Iris pigment epithelial cell (primary cell): Measurements from ENCODE around the gene SPRR4.

Experiments used
- DNase-seq: peaks from one replicate; pipeline ENCODE4 v3.0.0-alpha.2; 2011; ENCODE audit warnings: low read depth

SPRR4 gene, protein sequence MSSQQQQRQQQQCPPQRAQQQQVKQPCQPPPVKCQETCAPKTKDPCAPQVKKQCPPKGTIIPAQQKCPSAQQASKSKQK

DNA sequence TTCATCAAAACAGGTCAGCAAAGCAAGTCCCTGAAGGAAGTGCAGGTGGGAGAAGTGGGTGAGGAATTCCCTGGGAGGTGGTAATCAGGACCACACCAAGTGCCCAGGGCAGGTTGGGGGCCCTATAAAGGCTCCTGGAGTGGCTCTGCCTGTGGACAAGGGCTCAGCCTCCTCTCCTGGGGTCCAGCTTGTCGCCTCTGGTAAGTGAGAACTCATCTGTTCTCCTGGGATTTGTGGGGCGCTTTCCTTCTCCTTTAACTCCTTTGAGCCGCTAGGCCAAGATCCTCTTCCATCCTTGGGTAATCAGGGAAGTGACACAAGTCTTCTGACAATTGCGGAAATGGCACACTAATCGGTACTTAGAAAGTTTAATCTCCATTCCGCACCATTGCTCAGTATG lies at the start of gene SPRR4:
SPRR4 (plus strand) TSS at position 154 of the 400 bp plus-strand sequence. CDS start 1,243 bp downstream, outside the sequence.
- DNase-seq, result no peak

DNA sequence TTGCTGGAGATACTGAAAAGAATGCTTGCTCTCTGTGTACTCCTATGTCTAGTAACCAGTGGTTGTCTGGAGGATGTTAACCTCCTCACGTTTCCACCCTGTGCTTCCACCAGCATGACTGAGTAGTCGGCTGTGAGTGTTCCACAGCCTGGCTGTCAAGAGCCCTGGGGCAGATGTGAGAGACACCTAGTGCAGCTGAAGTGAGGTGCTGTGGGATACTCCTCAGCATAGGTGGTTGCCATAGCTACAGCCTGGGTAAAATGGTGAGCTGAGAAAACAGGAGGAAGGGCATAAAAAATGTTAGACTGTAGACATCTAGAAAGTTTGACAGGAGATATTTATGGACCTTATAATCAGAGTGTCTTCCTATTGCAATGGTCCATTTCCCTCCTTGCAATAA lies 46.3 kb upstream of the SPRR4 start:
- no peak for DNase-seq

DNA sequence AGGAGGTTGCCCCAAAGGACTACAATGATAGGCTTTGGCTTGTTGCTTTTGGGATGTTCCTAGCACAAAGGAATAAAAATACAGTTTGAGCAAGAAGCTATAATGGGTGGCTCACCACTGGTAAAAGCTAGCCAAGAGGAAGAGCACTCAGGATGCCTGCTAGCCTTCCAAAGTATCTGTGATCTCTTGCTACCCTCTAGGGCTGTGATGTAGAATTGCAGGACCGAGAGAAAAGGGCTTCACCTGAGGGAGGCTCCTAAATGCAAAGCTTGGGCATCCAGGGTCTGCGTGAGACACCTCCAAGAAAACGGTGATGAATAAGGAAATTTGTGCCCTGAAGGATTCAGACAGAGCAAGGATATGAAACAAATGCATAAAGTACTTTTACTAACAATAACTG lies 44.4 kb upstream of the SPRR4 start:
- no peak for DNase-seq

DNA sequence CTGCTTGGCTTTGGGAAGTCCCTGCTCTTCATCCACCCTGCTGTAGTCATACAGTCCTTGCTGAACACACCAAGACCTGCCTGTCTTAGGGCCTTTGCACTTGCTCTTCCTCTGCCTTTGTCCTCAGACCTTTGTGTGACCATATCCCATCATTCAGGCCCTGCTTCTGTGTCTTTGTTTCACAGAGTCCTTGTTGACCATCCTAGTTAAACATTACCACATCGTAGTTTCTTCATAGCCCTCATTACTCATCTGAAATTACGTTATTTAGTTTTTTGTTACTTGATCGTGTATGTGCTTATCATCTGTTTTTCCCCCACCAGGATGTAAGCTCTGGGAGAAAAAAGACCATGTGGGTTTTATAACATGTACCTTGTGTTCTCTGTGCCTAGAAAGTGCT lies 41.8 kb upstream of the SPRR4 start:
- no peak for DNase-seq

DNA sequence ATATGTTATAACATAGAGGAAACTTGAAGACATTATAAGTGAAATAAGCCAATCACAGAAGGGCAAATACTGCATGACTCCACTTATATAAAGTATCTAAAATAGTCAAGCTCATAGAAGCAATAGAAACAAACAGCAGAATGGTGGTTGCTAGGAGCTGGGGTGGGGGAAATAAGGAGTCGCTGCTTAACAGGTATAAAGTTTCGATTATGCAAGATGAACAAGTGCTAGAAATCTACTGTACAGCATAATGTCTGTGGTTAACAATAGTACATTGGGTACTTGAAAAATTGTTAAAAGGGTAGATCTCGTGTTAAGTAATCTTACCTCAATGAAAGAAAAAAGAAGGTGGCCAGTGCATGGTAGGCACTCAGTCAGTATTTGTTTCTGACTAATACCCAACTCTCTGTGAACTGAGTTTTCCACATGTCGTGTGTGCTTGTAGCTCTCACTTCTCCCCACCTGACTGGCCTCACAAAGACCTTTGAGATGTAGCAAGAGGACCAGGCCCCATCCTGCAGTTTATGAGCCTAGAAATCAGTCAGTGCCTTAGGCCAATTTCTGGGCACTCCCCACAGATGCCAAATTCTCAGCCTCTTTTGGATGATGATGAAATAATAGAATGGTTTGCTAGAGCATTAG lies 38.2 kb upstream of the SPRR4 start:
- DNase-seq, result no peak

DNA sequence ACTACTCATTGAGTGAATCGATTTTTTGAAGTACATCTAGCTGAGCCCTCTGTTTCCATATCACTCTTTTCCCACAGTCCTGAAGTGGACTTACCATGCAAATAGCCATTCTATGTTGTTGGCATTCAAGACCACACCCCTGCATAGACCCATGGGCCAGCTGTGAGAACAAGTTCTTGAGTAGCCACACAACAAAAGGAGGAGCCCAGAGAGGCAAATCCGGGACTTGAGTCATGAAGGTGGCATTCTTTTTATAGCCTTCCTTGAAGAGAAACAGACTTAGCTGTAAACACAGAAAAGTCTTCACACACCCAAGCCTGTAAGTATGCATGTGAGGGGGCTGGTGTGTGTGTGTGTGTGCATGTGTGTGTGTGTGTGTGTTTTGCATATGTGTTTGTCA lies 37.3 kb upstream of the SPRR4 start:
- no peak for DNase-seq

DNA sequence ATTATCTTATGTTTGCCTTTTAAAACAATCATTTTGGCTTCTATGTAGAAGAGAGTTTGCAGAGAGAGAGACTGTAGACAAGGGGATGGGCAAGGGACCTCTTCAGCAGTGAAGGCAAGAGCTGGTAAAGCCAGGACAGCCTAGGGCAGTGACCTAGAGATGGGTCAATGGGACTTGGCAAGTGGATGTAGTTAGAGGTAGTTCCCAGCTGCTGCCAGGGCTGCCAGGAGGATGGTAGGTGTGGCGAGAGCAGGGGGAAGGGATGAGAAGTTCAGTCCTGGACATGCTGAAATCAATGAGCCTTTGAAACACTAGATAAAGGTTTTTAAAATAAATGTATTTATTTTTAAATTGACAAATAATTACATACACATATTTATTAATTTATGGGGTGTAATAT lies 29.8 kb upstream of the SPRR4 start:
- no peak for DNase-seq

DNA sequence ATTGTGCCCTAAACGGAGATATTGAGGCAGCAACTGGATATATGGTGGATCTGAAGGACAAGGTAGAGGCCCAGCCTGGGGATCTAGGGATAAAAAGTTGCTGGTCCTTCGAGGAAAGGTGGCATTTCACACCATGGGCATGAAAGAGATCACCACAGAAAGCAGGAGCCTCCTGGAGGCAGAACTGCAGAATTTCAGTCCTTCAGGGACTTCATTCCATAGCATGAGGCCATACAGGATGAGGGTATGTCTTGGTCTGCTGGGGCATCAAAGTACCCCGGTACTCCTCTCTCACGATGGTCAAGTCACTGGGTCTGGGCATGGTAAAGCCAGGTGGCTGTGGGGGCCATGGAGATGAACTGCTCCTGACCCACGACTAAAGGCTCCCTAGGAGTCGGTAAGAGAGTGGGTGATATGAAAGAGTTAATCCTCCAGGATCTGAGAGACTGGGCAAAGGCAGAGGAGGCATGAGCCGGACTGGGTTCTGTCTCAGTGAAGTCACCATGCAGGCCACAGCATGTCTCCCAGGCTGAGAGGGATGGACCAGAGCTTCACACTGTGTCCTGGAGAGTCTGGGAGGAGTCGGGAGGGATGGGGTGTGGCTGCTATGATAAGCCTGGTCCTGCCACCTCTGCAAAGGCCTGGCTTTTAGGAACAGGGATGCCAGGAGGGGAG lies 29.3 kb upstream of the SPRR4 start:
- DNase-seq, result no peak

DNA sequence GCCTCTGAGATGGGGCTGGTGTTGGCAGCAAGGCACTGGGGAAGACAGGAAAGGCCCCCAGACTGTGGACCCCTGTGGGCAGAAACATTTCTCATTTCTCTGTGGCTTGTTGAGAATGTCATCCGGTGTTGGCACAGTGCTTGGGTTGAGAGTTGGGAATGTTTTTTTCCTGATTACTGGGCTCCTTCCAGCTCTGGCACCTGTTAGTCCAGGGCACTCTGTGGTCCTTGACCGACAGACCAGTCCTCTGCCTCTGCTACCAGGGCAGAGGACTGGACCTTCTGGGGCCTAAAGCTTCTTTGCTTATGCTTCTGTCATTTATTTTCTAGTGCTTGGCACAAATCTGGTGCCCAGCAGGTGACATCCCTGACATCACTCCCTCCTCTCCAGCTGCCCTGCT lies 28.3 kb upstream of the SPRR4 start:
- no peak for DNase-seq

DNA sequence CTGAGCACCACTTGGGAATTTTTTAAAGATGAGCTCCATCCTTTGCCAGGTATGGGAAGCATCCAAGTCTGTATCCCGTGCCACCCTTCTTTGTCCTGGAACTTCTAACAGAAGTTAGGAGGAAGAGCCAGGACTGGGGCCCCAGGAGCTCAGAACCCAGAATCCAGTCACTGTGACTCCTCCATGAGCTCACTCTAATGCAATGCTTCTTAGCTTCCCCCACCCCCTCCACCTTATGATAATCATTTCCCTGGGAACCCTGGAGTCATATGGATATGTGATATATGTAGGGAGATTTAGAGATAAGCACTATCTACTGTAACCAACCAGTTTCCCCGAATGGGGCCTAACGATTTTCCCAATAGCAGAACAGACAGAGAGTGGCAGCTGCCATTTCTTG lies 24.2 kb upstream of the SPRR4 start:
- no peak for DNase-seq

DNA sequence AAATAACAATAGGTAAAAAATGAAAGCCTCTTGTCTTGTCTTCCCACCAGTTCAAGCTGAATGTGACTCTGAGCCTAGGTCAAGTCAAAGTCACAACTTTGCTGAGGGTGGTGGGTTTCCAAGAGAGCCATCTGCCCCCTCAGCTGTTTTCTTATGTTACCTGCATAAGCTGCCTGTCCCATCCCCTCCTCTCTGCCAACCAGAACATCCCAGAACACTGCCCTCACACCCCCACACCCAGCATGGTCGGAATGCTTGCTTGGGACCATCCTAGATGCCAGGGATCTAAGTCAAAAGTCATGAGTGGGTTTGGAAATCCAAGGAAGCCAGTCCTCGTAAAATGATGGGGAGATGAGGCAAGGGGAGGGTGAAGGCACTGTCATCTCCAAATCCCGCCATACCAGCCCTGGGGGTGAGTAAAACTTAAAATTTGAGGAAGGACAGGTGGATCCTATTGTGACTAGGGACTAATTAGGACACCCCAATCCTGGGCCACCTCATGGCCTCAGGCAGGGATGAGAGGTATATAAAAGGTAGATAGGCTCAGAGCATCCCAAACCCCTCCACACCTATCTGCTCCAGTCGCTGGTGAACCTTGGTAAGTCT lies 23.7 kb upstream of the SPRR4 start, which contains the start of gene SPRR5:
SPRR5 (plus strand) TSS at position 556 of the 606 bp plus-strand sequence. CDS start 1,349 bp downstream, outside the sequence.
- no peak for DNase-seq

DNA sequence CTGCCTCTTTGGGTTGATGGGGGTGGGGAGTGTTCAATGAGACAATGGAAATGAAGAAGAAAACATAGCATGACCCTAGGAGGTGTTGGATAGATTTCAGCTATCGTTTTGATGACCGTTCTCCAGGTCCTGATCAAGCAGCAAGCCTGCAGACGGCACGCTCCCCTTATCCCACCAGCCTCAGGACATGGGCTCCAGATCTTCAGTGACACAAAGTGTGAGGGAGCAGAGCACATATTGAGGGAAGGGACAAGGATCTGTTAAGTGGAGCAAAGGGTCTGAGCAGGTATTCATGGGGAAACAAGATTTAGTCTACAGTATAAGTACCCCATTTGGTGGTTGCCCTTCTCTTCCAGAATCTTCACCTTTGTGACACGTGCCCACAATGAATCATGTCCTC lies 18.7 kb upstream of the SPRR4 start:
- no peak for DNase-seq

DNA sequence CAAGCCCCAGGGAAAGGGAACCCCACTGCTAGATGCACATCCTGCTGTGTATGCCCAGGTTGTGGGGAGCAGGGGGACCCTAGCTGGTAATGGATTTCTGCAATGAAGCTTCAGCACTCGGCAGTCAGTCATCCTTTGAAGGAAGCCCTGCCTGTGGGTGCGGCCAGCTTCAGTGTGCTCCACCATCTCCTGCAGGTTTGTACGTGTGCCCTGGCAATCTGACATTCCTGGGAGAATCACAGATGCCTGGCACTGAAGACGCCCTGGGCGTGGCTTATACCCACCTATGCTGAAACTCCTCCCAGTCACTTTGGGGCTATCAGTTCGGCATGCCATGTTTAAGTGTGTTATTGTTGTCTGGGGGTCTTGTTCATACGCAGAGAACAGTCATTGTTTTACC lies 16.7 kb upstream of the SPRR4 start:
- DNase-seq, result no peak

DNA sequence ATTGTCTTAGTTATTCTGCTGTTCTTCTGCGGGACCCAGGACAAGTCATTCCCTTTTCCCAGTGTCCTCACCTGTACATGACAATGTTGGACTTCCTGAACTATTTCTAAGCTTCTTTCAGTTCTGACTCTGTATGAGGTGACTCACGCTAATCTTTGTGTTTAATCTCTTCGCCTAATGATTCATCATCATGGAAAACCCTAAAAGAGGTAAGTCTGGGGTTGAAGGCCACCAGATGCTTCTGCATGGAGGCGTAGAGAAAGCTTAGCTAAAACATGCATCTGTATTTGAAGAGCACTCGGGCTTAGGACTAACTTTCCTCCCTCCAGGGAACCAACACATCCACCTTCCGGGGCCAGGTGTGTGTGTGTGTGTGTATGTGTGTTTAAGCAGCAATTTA lies 16.0 kb upstream of the SPRR4 start:
- DNase-seq, result no peak

DNA sequence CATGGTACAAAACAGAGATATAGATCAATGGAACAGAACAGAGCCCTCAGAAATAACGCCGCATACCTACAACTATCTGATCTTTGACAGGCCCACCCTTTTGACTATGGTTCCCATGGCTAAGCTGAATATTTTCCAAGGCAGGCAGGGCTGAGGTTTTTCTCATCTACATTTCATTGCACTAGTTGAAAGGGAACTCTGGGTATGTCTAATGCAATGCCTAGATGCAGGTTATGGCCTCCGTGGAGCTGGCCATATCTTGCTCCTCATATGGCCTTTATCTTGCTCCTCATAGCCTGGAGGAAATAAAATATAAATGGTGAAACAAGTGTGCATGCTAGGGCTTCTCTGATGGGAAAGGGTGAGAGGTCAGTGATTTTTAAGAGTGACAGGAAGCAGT lies 12.9 kb upstream of the SPRR4 start:
- DNase-seq, result no peak

DNA sequence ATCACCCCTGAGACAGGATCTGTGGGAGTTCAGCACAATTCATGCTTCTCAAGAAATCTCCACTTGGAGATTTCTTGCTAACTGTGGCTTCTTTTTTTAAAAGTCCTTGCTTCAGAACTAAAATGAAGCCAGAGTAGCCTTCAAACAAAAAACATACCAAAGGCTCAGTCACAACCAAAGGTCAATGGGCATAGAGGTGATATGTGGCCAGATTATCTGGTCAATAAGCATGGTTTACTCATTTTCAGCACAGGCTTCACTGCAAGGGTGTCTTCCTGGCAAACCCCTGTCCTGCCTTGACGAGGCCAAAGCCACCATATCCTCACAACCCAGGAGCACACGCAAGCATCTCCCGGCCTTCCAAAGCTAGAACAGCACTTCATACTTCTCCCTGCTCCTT lies 11.2 kb upstream of the SPRR4 start:
- DNase-seq, result no peak

DNA sequence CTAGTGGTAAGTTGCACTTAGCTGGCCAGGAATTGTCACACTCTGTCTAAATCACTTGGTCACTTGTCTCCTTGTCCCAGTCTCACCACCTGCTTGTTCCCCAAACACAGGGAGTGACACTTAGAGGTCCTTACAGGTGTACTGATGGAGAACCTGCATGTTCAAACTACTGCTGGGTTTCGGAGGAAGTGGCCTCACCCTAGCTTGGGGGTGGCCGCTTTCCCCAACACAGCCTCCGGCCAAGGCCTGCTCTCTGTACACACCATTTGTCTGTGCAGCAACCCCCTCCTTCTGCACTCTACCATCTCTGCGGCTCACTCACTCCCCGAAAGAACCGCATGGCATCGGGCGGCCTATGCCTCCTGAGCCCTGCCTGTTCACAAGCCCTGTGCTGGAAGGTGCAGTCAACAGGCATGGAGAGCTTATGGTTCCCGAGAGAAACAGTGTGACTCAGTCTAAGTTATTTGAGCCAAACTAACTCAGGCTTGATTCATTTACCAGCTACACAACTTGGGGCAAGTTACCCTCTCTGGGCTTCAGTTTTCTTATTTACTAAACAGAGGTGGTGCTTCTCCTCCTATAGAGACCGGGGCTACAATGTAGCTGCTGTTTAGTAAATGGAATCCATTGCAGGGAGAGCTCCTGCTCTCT lies 10.5 kb upstream of the SPRR4 start:
- no peak for DNase-seq

DNA sequence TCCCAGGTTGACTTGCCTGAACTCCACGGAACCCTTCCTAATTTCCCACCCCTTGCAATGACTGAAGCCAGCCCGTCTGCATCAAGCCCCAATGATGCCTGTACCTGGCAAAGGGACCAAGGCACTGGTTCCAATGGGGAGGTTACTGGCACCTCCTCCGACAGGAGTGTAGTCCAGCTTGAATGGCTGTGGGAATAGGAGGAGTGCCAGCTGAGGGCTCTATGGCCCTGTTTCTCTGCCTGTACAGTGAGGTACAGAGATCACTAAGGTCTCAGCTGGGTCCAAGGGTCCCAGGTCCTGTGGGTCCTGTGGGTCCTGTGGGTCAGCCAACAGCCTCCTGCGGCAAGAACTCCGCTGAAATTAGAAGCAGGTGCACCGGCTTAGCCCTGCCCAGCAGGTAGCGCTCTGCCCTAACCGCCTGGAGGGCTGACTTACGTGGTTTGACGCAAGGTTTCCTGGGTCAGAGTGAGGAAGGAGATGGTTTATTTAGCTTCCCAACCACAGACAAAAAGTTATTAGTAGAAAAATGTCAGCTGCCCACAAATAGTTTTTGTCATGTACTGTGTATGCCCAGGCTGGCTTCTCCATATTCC lies 9.9 kb upstream of the SPRR4 start:
- no peak for DNase-seq

DNA sequence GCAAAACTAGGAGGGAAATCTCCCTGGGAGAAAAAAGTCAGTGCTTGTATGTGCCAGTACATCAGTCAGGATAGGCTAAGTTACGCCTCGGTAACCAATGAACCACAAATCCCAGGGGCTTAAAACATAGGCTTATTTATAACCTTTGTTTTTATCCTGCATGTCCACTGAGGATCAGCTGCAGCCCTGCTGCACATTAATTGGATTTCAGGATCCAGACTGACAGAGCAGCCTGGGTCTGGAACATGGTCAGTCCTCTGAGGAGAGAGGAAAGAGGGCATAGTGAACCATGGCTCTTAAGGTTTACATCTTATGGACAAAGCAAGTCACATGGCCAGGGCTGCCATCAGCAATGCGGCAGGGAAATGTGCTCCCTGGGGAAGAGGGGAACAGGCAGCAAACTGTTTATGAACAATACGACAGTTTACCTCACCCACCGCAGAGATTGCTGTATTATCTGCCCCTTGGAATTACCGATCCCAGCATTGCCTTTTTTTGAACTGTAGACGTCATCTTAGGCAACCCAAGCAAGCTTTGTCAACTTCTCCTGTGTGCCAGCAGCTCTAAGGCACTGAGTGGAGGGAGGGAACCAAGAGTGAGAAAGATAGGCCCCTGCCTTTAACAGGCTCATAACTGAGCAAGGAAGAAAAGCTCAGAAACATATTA lies 9.1 kb upstream of the SPRR4 start:
- DNase-seq, result no peak

DNA sequence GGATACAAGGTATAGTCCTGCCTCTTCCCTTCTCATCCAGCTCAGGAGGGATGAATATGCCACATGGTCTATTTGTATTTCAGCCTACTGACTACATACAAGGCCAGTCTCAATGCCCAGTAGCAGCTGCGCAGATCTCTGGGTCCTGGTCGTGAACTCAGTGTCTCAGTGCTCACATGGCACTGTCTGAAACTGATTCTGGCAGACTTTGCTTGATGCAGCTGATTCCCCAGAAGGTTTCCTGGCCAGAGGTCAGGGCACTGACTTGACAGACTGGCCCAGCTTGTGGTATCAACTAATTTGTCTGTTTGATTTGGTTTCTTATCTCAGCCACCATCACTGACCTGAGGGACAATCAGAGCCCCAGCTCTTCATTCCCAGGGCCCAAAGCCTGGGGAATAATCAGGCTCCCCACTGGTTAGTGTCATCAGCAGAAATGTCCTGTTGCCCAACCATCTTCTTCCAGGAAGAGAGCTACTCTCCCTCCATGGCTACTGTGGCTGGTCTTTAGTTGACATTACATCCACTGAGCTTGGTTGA lies 7.5 kb upstream of the SPRR4 start:
- DNase-seq, result no peak

DNA sequence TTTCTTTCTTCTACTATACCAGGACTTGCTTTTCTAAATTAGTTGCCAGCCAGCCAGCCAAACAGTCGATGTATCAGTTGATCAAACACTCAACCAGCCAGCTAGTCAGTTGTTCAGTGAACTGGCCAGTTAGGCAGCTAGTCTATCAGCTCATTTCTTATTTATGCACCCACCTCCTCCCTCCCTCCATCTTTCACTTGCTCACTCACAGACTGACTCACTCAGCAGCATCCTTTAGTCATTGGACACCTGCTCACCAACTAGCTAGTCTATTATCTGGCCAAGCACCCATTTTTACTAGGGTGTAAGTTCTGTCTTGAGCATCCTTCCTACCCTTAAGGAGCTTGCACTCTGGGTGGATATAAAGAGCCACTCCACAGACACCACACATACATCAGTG lies 5.9 kb upstream of the SPRR4 start:
- DNase-seq, result no peak

DNA sequence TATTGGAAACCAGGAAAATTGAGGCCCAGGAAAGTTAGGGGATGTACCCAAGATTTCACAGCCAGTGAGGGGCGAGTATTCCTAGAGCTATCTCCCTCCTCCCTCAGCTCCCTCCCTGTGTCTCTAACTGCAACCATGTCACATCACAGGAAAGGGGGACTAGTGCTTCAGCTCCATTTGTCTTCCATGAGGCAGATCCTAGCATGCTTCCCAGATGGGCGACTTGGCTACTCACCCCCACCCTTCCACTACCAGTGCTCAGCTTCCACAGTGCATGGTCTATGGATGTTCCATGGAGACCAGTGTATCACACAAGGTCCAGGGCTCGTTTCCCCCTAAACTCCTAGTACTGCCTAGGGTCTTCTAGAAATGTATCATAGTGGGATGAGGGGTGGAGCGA lies 4.6 kb upstream of the SPRR4 start:
- no peak for DNase-seq
